Lower lobe of right lung (tissue), 2 donors: ENCODE results near the gene SLX4. TPM values are rescaled to one million over a fixed set of nuclear protein-coding genes. Genes with fewer than 3 reads are reported as not detected.
A peak's percentile ranks its signal among the peaks of the same experiment; 100 is the strongest.

Source experiments
- ATAC-seq, 2 donors: fragments of 200-7000 bp; cut with Tn5 transposase; one replicate each; pipeline ENCODE4 v1.9.1; 2020 to 2022; ENCODE audit warnings: mild to moderate bottlenecking in 2 of 2, moderate library complexity in 2 of 2
- DNase-seq: peaks from one replicate; pipeline ENCODE4 v3.0.0-alpha.2; 2020
- H3K27ac ChIP-seq: fragments of 200-600 bp; one replicate; pipeline ENCODE4 v1.8.0; 2022
- H3K27me3 ChIP-seq: fragments of 200-600 bp; one replicate; pipeline ENCODE4 v1.8.0; 2022; ENCODE audit warnings: low read depth
- H3K36me3 ChIP-seq: fragments of 200-600 bp; one replicate; pipeline ENCODE4 v1.8.0; 2022; ENCODE audit warnings: mild to moderate bottlenecking
- H3K4me1 ChIP-seq: fragments of 200-600 bp; one replicate; pipeline ENCODE4 v1.8.0; 2022
- H3K4me3 ChIP-seq: fragments of 200-600 bp; one replicate; pipeline ENCODE4 v1.8.0; 2022; ENCODE audit warnings: mild to moderate bottlenecking
- H3K9me3 ChIP-seq: fragments of 200-600 bp; one replicate; pipeline ENCODE4 v1.8.0; 2022
- CTCF ChIP-seq: fragments of 200-600 bp; IDR thresholded peaks from one replicate; pipeline ENCODE4 v1.8.0; 2022; ENCODE audit warnings: antibody characterized with exemption, mild to moderate bottlenecking
- intact Hi-C: fragments of 100-400 bp; cut with DNase I; formaldehyde crosslinking; loops from one replicate; pipeline ENCODE4 v1.11.0; 2022
- total RNA-seq: library from RNA; stranded (reverse); fragmentation: NEBNext Ultra II Directional; extraction: Animal tissue kit (Norgen Biotek cat#: 25700); gene quantifications from one replicate; pipeline ENCODE4 v1.2.1, GENCODE V29; 2021
- donor health status: DM: no; HTN: yes; CAD: no; lungs with severe emphysema.

The SLX4 gene
- total RNA-seq, 1 donor from 2014 or later = 5.7 TPM

- DNase-seq (no peak), ATAC-seq (peak; percentile 28 to 46)
Measured at GRCh38 chr16:3637371-3637923, 26.0 kb upstream of the SLX4 start.

GRCh38 chr16:3625911-3626732, 14.7 kb upstream of the SLX4 start:
- Histone ChIP-seq H3K9me3 (no peaks in the 10 kb centered on the region), H3K27me3 (no peaks in the 10 kb centered on the region), H3K4me1 (peaks cover 7% of the 10 kb centered on the region), H3K4me3 (no peak overlapping the region), H3K27ac (no peak overlapping the region), H3K36me3 (no peaks in the 10 kb centered on the region)
- intact Hi-C loops = no loop called here
- ATAC-seq (peak; percentile 52 to 62), DNase-seq (no peak)
- no peak for TF ChIP-seq CTCF

More at GRCh38 chr16:3637371-3637923, 26.0 kb upstream of the SLX4 start:
- H3K27me3 ChIP-seq = no peaks in the 10 kb centered on the region
- intact Hi-C loops = no loop called here
- H3K27ac ChIP-seq = no peak overlapping the region
- peaks cover 22% of the 10 kb centered on the region for H3K36me3 ChIP-seq
- TF ChIP-seq CTCF = no peak
- no peaks in the 10 kb centered on the region for H3K9me3 ChIP-seq
- no peak overlapping the region for H3K4me3 ChIP-seq
- H3K4me1 ChIP-seq = peaks cover 10% of the 10 kb centered on the region

- no peak for DNase-seq
- no peaks in the 10 kb centered on the region for H3K36me3 ChIP-seq
- no peaks in the 10 kb centered on the region for H3K9me3 ChIP-seq
- H3K4me3 ChIP-seq = no peak overlapping the region
- no peak overlapping the region for H3K27ac ChIP-seq
- TF ChIP-seq CTCF = no peak
- H3K4me1 ChIP-seq = peaks cover 7% of the 10 kb centered on the region
- no peak for ATAC-seq
- intact Hi-C loops = no loop called here
- no peaks in the 10 kb centered on the region for H3K27me3 ChIP-seq
Measured at GRCh38 chr16:3625331-3625730, 13.9 kb upstream of the SLX4 start.

GRCh38 chr16:3623642-3624041, 12.2 kb upstream of the SLX4 start:
- no peak for ATAC-seq
- H3K27ac ChIP-seq = no peak overlapping the region
- intact Hi-C loops = no loop called here

GRCh38 chr16:3618769-3619141, 7.3 kb upstream of the SLX4 start:
- no peaks in the 10 kb centered on the region for H3K27me3 ChIP-seq
- H3K36me3 ChIP-seq = no peaks in the 10 kb centered on the region
- intact Hi-C loops = no loop called here
- H3K9me3 ChIP-seq = no peaks in the 10 kb centered on the region
- TF ChIP-seq CTCF = no peak
- DNase-seq = no peak
- ATAC-seq = no peak
- no peak overlapping the region for H3K27ac ChIP-seq
- H3K4me3 ChIP-seq = no peak overlapping the region
- H3K4me1 ChIP-seq = no peaks in the 10 kb centered on the region

More at GRCh38 chr16:3623642-3624041, 12.2 kb upstream of the SLX4 start:
- no peaks in the 10 kb centered on the region for H3K36me3 ChIP-seq
- no peak overlapping the region for H3K4me3 ChIP-seq
- peaks cover 7% of the 10 kb centered on the region for H3K4me1 ChIP-seq
- no peaks in the 10 kb centered on the region for H3K27me3 ChIP-seq
- no peak for TF ChIP-seq CTCF
- H3K9me3 ChIP-seq = no peaks in the 10 kb centered on the region
- no peak for DNase-seq
